HG03097 (cell line): ENCODE results near the gene SELENOM.
A peak's percentile ranks its signal among the peaks of the same experiment; 100 is the strongest.
"Not testable (repeated sequence)": the region's sequence is repeated elsewhere in the genome, so short reads cannot be mapped to it uniquely, and the experiment has no call there.

Experiments used
- ATAC-seq: cut with Tn5 transposase; IDR thresholded peaks from one replicate; pipeline ENCODE4 v1.9.1; 2021; ENCODE audit not compliant: unreplicated experiment, low FRiP score

The SELENOM gene

GRCh38 chr22:31134688-31135087 is 27.3 kb upstream of the SELENOM start:
- no peak for ATAC-seq

GRCh38 chr22:31133911-31134310 is 26.5 kb upstream of the SELENOM start:
- no peak for ATAC-seq

- ATAC-seq, result no peak
These were observed 23.5 kb upstream of the SELENOM start for GRCh38 chr22:31130873-31131272.

GRCh38 chr22:31128156-31128555 is 20.8 kb upstream of the SELENOM start:
- no peak for ATAC-seq

- ATAC-seq, result no peak
These were observed 19.9 kb upstream of the SELENOM start for GRCh38 chr22:31127181-31127772.

- no peak for ATAC-seq
These were observed 19.5 kb upstream of the SELENOM start for GRCh38 chr22:31126869-31127175.

- no peak for ATAC-seq
These were observed 18.9 kb upstream of the SELENOM start for GRCh38 chr22:31126128-31126868.

GRCh38 chr22:31125521-31126117 is 18.3 kb upstream of the SELENOM start:
- no peak for ATAC-seq

- no peak for ATAC-seq
These were observed 17.6 kb upstream of the SELENOM start for GRCh38 chr22:31124811-31125465.

GRCh38 chr22:31124290-31124689 is 16.9 kb upstream of the SELENOM start:
- ATAC-seq, result no peak

- no peak for ATAC-seq
These were observed 15.9 kb upstream of the SELENOM start for GRCh38 chr22:31123292-31123602.

GRCh38 chr22:31122532-31123291 is 15.3 kb upstream of the SELENOM start, which contains the start of gene INPP5J:
TSS of gene INPP5J (plus strand) at chr22:31122966. CDS start at chr22:31123015, 49 bp downstream.
- no peak for ATAC-seq

GRCh38 chr22:31122196-31122531 is 14.8 kb upstream of the SELENOM start:
- no peak for ATAC-seq

- ATAC-seq, result no peak
These were observed 14.0 kb upstream of the SELENOM start for GRCh38 chr22:31121403-31121802.

GRCh38 chr22:31120642-31121041 is 13.3 kb upstream of the SELENOM start:
- no peak for ATAC-seq

- ATAC-seq, result no peak
These were observed 12.9 kb upstream of the SELENOM start for GRCh38 chr22:31120230-31120629.

- ATAC-seq, result no peak
These were observed 11.8 kb upstream of the SELENOM start for GRCh38 chr22:31119026-31119717.

GRCh38 chr22:31118046-31118820 is 10.9 kb upstream of the SELENOM start:
- no peak for ATAC-seq

GRCh38 chr22:31112547-31113091 is 5.3 kb upstream of the SELENOM start:
- ATAC-seq, result not testable (repeated sequence)

- peak; percentile 18 for ATAC-seq
These were observed 488 bp upstream of the SELENOM start for GRCh38 chr22:31107894-31108218.
